Hepatocyte (in vitro differentiated cells): ENCODE measurements around the gene ARHGAP26. TPM values are rescaled to one million over a fixed set of nuclear protein-coding genes. Genes with fewer than 3 reads are reported as not detected.
"Not testable (repeated sequence)": the region's sequence is repeated elsewhere in the genome, so short reads cannot be mapped to it uniquely, and the experiment has no call there.

Source experiments
- DNase-seq: peaks from one replicate; pipeline ENCODE4 v3.0.0-alpha.2; 2016; ENCODE audit warnings: low spot score
- H2AFZ ChIP-seq: fragments of 200-600 bp; sonication (generic); 2 replicates; pipeline ENCODE4 v1.6.0; 2016; ENCODE audit warnings: antibody characterized with exemption, mild to moderate bottlenecking
- H3K27ac ChIP-seq: fragments of 200-600 bp; sonication (generic); 2 replicates; pipeline ENCODE4 v1.5.1; 2016; ENCODE audit warnings: mild to moderate bottlenecking
- H3K27me3 ChIP-seq: fragments of 200-600 bp; sonication (generic); 2 replicates; pipeline ENCODE4 v1.6.1; 2016
- H3K36me3 ChIP-seq: fragments of 200-600 bp; sonication (generic); replicated peaks from 2 replicates; pipeline ENCODE4 v1.5.1; 2016; ENCODE audit warnings: low read depth; ENCODE audit not compliant: insufficient read depth
- H3K4me1 ChIP-seq: fragments of 200-600 bp; sonication (generic); 2 replicates; pipeline ENCODE4 v1.5.1; 2016; ENCODE audit warnings: mild to moderate bottlenecking, moderate library complexity; ENCODE audit not compliant: insufficient read depth
- H3K4me2 ChIP-seq: fragments of 200-600 bp; sonication (generic); 2 replicates; pipeline ENCODE4 v1.6.0; 2016
- H3K4me3 ChIP-seq: fragments of 200-600 bp; sonication (generic); 2 replicates; pipeline ENCODE4 v1.5.1; 2016; ENCODE audit warnings: mild to moderate bottlenecking
- H3K79me2 ChIP-seq: fragments of 200-600 bp; sonication (generic); 2 replicates; pipeline ENCODE4 v1.6.0; 2017; ENCODE audit warnings: mild to moderate bottlenecking
- H3K9me2 ChIP-seq: fragments of 200-600 bp; sonication (generic); replicated peaks from 2 replicates; pipeline ENCODE4 v1.6.0; 2017; ENCODE audit warnings: mild to moderate bottlenecking; ENCODE audit not compliant: insufficient read depth
- H3K9me3 ChIP-seq: fragments of 200-600 bp; sonication (generic); 2 replicates; pipeline ENCODE4 v1.5.1; 2016; ENCODE audit warnings: low read depth, mild to moderate bottlenecking
- H4K20me1 ChIP-seq: fragments of 200-600 bp; sonication (generic); 2 replicates; pipeline ENCODE4 v1.6.0; 2016; ENCODE audit warnings: mild to moderate bottlenecking; ENCODE audit not compliant: insufficient read depth, poor library complexity, severe bottlenecking
- CTCF ChIP-seq: fragments of 200-600 bp; sonication (generic); IDR thresholded peaks from 2 replicates; pipeline ENCODE4 v1.5.1; 2016; ENCODE audit warnings: antibody characterized with exemption, mild to moderate bottlenecking; ENCODE audit not compliant: poor library complexity
- EZH2 ChIP-seq: fragments of 200-600 bp; sonication (generic); IDR thresholded peaks from 2 replicates; pipeline ENCODE4 v1.6.1; 2016; ENCODE audit warnings: antibody characterized with exemption, mild to moderate bottlenecking, borderline replicate concordance
- EZH2phosphoT487 ChIP-seq: fragments of 200-600 bp; sonication (generic); IDR thresholded peaks from one replicate; pipeline ENCODE4 v1.6.1; 2018; ENCODE audit warnings: antibody characterized with exemption, mild to moderate bottlenecking, low read depth, moderate library complexity; ENCODE audit not compliant: unreplicated experiment, severe bottlenecking
- WGBS: methylation state at CpG from one replicate; pipeline ENCODE4 v1.1.6; 2016; ENCODE audit warnings: low lambda C conversion rate; ENCODE audit errors: missing lambda C conversion rate; 5-methylcytosine and 5-hydroxymethylcytosine counted together
- polyA plus RNA-seq: library from polyadenylated mRNA; unstranded; fragments of >200 nt; fragmentation: Nextera tagmentation; extraction: Ambion mirVana; gene quantifications from 2 replicates; pipeline ENCODE4 v1.2.1, GENCODE V29; 2016
- total RNA-seq: library from RNA; depleted of rRNA; stranded (reverse); fragments of >200 nt; gene quantifications from 2 replicates; pipeline ENCODE4 v1.2.3, GENCODE V29; 2014

The ARHGAP26 gene
- total and polyA plus RNA-seq, 2 experiments from 2014 or later = 16.5 to 19.8 TPM

DNA sequence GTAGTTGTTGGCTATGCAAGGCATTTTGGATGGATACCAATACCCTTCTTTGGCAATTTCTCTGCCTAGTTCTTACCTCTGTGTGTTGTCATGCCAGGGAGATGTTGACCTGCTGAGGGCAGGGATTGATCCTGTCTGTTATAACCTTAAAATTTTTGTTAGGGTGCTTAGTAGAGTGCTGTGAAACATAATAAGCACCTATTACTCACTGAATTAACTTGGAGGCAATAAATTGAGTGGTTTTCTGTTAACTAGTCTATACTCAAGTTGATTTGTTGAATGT is 177.2 kb downstream of the ARHGAP26 start:
- Histone ChIP-seq H3K27ac (no peak overlapping the region), H3K9me2 (no peaks in the 10 kb centered on the region), H3K9me3 (no peaks in the 10 kb centered on the region), H4K20me1 (no peaks in the 10 kb centered on the region), H3K27me3 (no peaks in the 10 kb centered on the region), H3K4me3 (no peak overlapping the region), H2AFZ (no peak overlapping the region), H3K4me1 (no peaks in the 10 kb centered on the region), H3K79me2 (no peaks in the 10 kb centered on the region), H3K4me2 (no peak overlapping the region), H3K36me3 (no peaks in the 10 kb centered on the region)
- DNase-seq = no peak
- no peak for TF ChIP-seq CTCF
- no peak for TF ChIP-seq EZH2phosphoT487
- no peak for TF ChIP-seq EZH2

DNA sequence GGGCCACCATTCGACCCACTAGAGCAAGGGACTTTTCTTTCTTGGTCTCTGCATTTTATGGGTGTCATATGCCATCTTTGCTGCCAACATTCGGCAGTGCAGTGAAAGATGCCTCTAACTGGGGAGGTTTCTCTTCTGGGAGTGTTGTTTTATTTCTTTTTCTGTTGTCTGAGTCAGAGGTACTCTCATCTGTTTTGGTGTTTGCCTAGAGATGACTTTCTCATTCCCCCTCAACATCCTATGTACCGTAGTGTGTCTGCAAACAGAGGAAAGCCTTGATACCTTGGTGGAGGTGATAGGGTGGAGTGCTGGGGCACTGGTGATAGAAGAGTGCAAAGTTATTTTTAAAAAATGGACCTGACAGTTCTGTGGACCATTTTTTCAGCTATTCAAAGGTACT is 182.1 kb downstream of the ARHGAP26 start:
- H2AFZ ChIP-seq = no peak overlapping the region
- no peaks in the 10 kb centered on the region for H3K79me2 ChIP-seq
- no peak for DNase-seq
- no peaks in the 10 kb centered on the region for H3K9me3 ChIP-seq
- H3K9me2 ChIP-seq = no peaks in the 10 kb centered on the region
- no peak overlapping the region for H3K27ac ChIP-seq
- H3K4me2 ChIP-seq = no peak overlapping the region
- H3K36me3 ChIP-seq = no peaks in the 10 kb centered on the region
- no peaks in the 10 kb centered on the region for H4K20me1 ChIP-seq
- TF ChIP-seq EZH2 (no peak), CTCF (no peak), EZH2phosphoT487 (no peak)
- H3K4me1 ChIP-seq = no peaks in the 10 kb centered on the region
- 89% methylated on average over 3 of the region's 3 CpGs for WGBS
- H3K4me3 ChIP-seq = no peak overlapping the region
- no peaks in the 10 kb centered on the region for H3K27me3 ChIP-seq

- not testable (repeated sequence) for H3K9me2 ChIP-seq, H3K4me1 ChIP-seq, H3K9me3 ChIP-seq, H3K27me3 ChIP-seq, H4K20me1 ChIP-seq, H3K4me3 ChIP-seq, DNase-seq, H3K36me3 ChIP-seq, H3K79me2 ChIP-seq, H3K4me2 ChIP-seq, H2AFZ ChIP-seq, H3K27ac ChIP-seq
- 83% methylated on average over 3 of the region's 3 CpGs for WGBS
These were observed 182.7 kb downstream of the ARHGAP26 start for GRCh38 chr5:142952871-142953270.

DNA sequence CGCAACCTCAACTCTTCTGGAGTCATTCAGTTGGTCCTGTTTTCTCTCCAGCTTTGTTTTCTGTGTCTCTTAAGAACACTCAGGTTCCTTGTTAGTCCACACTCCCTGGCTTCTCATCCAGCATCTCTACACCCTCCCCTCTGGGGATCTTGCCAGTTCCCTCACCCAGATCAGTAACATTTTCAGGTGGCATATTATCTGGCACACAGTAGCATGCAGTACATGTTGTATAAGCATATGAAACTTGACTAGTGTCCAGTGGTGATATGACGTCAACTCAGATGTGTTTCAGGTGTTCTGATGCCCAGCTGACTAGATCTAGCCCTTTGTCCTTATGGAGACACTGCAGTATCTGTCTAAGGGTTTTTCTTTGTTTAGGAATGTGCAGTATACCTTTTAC is 184.3 kb downstream of the ARHGAP26 start:
- Histone ChIP-seq H2AFZ (no peak overlapping the region), H3K27me3 (no peaks in the 10 kb centered on the region), H3K4me2 (no peak overlapping the region), H3K36me3 (no peaks in the 10 kb centered on the region), H3K4me1 (no peaks in the 10 kb centered on the region), H4K20me1 (no peaks in the 10 kb centered on the region), H3K79me2 (no peaks in the 10 kb centered on the region), H3K27ac (no peak overlapping the region), H3K9me3 (no peaks in the 10 kb centered on the region), H3K9me2 (no peaks in the 10 kb centered on the region), H3K4me3 (no peak overlapping the region)
- no peak for DNase-seq
- no peak for TF ChIP-seq EZH2
- 96% methylated on average over 2 of the region's 2 CpGs for WGBS

DNA sequence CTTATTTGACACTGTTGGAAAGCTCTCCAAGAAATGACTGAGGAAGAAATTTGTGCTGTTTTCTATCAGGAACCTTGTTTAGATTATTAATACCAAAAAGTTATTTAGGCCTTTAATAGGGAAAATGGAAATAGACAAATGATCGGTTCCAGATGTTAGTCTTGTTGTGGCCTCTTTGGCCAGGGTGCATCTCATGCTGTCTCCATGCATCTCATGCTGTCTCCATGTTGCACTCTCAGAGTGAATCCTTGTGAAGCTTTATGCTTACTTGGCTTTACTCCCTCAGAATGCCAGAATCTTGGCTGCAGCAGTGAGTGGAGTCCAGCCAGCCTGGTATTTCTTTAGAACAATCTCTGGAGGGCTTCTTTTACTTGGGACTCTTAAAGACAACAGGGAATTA is 185.5 kb downstream of the ARHGAP26 start:
- Histone ChIP-seq H3K36me3 (no peaks in the 10 kb centered on the region), H3K9me3 (no peaks in the 10 kb centered on the region), H2AFZ (no peak overlapping the region), H3K4me1 (no peaks in the 10 kb centered on the region), H3K4me3 (no peak overlapping the region), H3K4me2 (no peak overlapping the region), H3K79me2 (no peaks in the 10 kb centered on the region), H3K27me3 (no peaks in the 10 kb centered on the region), H4K20me1 (no peaks in the 10 kb centered on the region), H3K9me2 (no peaks in the 10 kb centered on the region), H3K27ac (no peak overlapping the region)
- no peak for DNase-seq
- WGBS = 95% methylated on average over 1 of the region's 1 CpG
- TF ChIP-seq EZH2 = no peak
- no peak for TF ChIP-seq CTCF
- TF ChIP-seq EZH2phosphoT487 = no peak
